Cerebellar cortex (tissue), 1 donor: ENCODE measurements around the gene CLDN6.
"Not testable (repeated sequence)": the region's sequence is repeated elsewhere in the genome, so short reads cannot be mapped to it uniquely, and the experiment has no call there.

Source experiments
- DNase-seq: peaks from one replicate; pipeline ENCODE4 v3.0.0-alpha.2; 2015; ENCODE audit warnings: low spot score

Gene CLDN6

GRCh38 chr16:3017794-3018506 lies at the start of gene CLDN6:
Gene CLDN6, minus strand, starts transcription at chr16:3018183. Its CDS starts 2,162 bp downstream, at chr16:3016021.
- no peak for DNase-seq

GRCh38 chr16:3066440-3066748 lies 48.4 kb upstream of the CLDN6 start:
- DNase-seq, result no peak

- DNase-seq, result no peak
Measured at GRCh38 chr16:3065742-3066439, 47.9 kb upstream of the CLDN6 start.

- no peak for DNase-seq
Measured at GRCh38 chr16:3065069-3065741, 47.2 kb upstream of the CLDN6 start, which contains the start of gene IL32. Gene IL32, plus strand, starts transcription at chr16:3065640. Its CDS starts 172 bp downstream, at chr16:3065812.

- no peak for DNase-seq
Measured at GRCh38 chr16:3063625-3064386, 45.8 kb upstream of the CLDN6 start.

GRCh38 chr16:3062553-3062952 lies 44.6 kb upstream of the CLDN6 start:
- DNase-seq, result no peak

GRCh38 chr16:3060339-3061127 lies 42.5 kb upstream of the CLDN6 start:
- no peak for DNase-seq

- DNase-seq, result no peak
Measured at GRCh38 chr16:3059723-3060242, 41.8 kb upstream of the CLDN6 start.

GRCh38 chr16:3059041-3059722 lies 41.2 kb upstream of the CLDN6 start:
- peak; percentile 77 for DNase-seq

- peak; percentile 66 for DNase-seq
Measured at GRCh38 chr16:3058139-3059030, 40.4 kb upstream of the CLDN6 start.

GRCh38 chr16:3057181-3058138 lies 39.5 kb upstream of the CLDN6 start:
- no peak for DNase-seq

- no peak for DNase-seq
Measured at GRCh38 chr16:3056336-3057180, 38.6 kb upstream of the CLDN6 start.

- not testable (repeated sequence) for DNase-seq
Measured at GRCh38 chr16:3055734-3056115, 37.7 kb upstream of the CLDN6 start.

GRCh38 chr16:3054965-3055733 lies 37.2 kb upstream of the CLDN6 start:
- DNase-seq, result no peak

GRCh38 chr16:3053330-3053710 lies 35.3 kb upstream of the CLDN6 start:
- DNase-seq, result not testable (repeated sequence)

GRCh38 chr16:3052571-3053329 lies 34.8 kb upstream of the CLDN6 start:
- not testable (repeated sequence) for DNase-seq
